Measurements from ENCODE around the gene PMM2. TPM values are rescaled to one million over a fixed set of nuclear protein-coding genes. Genes with fewer than 3 reads are reported as not detected.

PMM2 gene
- polyA plus RNA-seq, 1 donor (not counting 4 experiments of a cell fraction or from before 2014, with no cell fraction given) = 38.6 TPM

DNA sequence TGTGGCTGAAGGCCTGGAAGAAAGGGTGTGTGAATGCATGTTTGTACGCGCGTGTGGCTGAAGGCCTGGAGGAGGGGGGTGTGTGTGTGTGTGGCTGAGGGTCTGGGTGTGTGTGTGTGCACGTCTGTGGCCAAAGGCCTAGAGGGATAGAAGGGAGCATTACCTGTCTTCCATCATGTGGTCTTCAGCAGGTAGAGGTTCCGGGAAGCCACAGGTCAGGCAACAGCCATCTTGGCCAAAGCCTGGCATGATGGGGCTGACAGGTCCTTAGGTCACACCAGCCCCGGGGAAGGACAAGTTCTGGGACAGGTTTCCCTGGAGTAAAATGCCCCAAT, 89.8 kb downstream of the PMM2 start:
- Histone ChIP-seq H3K9me1 (ENCODE audit: control insufficient read depth, extremely low read depth, insufficient read depth, low read length) (no peaks in the 10 kb centered on the region), H3K9me3 (ENCODE audit: control insufficient read depth, low read depth, low read length) (no peaks in the 10 kb centered on the region), H3K27ac (ENCODE audit: control insufficient read depth, insufficient read depth, low read length) (no peak overlapping the region), H3K4me1 (ENCODE audit: control insufficient read depth, extremely low read depth, insufficient read depth, low read length) (peaks cover 26% of the 10 kb centered on the region), H3K4me3 (ENCODE audit: control insufficient read depth in 2 of 3, extremely low read depth in 1 of 3, insufficient read depth in 2 of 3, low read depth in 1 of 3, low read length in 3 of 3) (no peak overlapping the region), H4K20me1 (ENCODE audit: control insufficient read depth, extremely low read depth, insufficient read depth, low read length) (peaks cover 8% of the 10 kb centered on the region), H3K4me2 (ENCODE audit: control insufficient read depth, extremely low read depth, insufficient read depth, low read depth, low read length) (no peak overlapping the region), H3K9ac (ENCODE audit: control insufficient read depth, extremely low read depth, insufficient read depth, low read length) (no peak overlapping the region), H3K79me2 (ENCODE audit: control insufficient read depth, insufficient read depth, low read length) (no peaks in the 10 kb centered on the region), H2AFZ (ENCODE audit: control insufficient read depth, low read length) (no peak overlapping the region), H3K36me3 (ENCODE audit: control insufficient read depth in 2 of 2, extremely low read depth in 1 of 2, insufficient read depth in 2 of 2, low read length in 2 of 2) (peaks cover 19 to 24% of the 10 kb centered on the region in 2 experiments), H3K27me3 (ENCODE audit: control insufficient read depth, extremely low read depth, insufficient read depth, low read length) (no peaks in the 10 kb centered on the region)
- FAIRE-seq (no peak), DNase-seq (ENCODE audit: low read depth, low spot score) (no peak)
- dilution Hi-C loops (cut with MboI; ENCODE audit: extremely low pct_ligation_motif_present, low sequenced_read_pairs) = no loop called here
- no peak for TF ChIP-seq EZH2 (IDR thresholded peaks at IDR 0.05; ENCODE audit: low read length)
- TF ChIP-seq, protein P1, sequence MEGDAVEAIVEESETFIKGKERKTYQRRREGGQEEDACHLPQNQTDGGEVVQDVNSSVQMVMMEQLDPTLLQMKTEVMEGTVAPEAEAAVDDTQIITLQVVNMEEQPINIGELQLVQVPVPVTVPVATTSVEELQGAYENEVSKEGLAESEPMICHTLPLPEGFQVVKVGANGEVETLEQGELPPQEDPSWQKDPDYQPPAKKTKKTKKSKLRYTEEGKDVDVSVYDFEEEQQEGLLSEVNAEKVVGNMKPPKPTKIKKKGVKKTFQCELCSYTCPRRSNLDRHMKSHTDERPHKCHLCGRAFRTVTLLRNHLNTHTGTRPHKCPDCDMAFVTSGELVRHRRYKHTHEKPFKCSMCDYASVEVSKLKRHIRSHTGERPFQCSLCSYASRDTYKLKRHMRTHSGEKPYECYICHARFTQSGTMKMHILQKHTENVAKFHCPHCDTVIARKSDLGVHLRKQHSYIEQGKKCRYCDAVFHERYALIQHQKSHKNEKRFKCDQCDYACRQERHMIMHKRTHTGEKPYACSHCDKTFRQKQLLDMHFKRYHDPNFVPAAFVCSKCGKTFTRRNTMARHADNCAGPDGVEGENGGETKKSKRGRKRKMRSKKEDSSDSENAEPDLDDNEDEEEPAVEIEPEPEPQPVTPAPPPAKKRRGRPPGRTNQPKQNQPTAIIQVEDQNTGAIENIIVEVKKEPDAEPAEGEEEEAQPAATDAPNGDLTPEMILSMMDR (optimal IDR thresholded peaks at IDR 0.05 in 1 of 3, IDR thresholded peaks at IDR 0.05 in 1 of 3, conservative IDR thresholded peaks at IDR 0.05 in 1 of 3; ENCODE audit: extremely low read depth in 1 of 3, insufficient read depth in 2 of 3, low read length in 3 of 3) = no peak

DNA sequence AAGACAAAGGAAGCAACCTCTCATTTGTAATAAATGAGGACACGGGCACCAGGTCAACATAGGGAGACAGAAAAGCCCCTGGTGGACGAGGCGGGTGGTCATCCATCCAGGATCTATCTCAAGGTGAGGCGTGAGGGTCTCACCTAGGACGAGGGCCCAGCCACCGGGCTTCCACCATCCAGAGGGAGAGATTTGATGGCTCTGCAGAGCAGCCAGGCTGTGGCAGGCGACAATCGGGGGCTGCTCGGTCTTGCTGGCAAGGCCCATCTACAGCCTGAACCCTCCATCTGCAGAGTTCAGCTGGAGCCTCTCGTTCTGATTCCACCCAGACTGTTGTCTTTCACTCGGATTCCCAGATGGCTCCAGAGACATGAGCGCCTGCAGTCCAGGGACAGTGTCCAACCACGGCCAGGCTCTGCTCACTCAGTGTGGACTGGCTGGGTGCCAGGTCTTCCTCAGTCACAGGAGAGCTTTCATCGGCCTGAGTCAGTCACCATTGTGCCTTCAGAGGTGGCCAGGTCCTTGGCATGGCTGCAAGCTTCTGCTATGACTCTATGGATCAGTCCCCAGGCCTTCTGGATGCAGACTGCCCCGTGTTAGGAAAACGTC, 90.4 kb downstream of the PMM2 start:
- H3K4me2 ChIP-seq (ENCODE audit: control insufficient read depth, extremely low read depth, insufficient read depth, low read depth, low read length) = no peak overlapping the region
- peaks cover 19 to 25% of the 10 kb centered on the region in 2 experiments for H3K36me3 ChIP-seq (ENCODE audit: control insufficient read depth in 2 of 2, extremely low read depth in 1 of 2, insufficient read depth in 2 of 2, low read length in 2 of 2)
- no peak for DNase-seq (ENCODE audit: low read depth, low spot score)
- dilution Hi-C loops (cut with MboI; ENCODE audit: extremely low pct_ligation_motif_present, low sequenced_read_pairs) = no loop called here
- H3K4me3 ChIP-seq (ENCODE audit: control insufficient read depth in 2 of 3, extremely low read depth in 1 of 3, insufficient read depth in 2 of 3, low read depth in 1 of 3, low read length in 3 of 3) = no peak overlapping the region
- H4K20me1 ChIP-seq (ENCODE audit: control insufficient read depth, extremely low read depth, insufficient read depth, low read length) = peaks cover 8% of the 10 kb centered on the region
- peaks cover 26% of the 10 kb centered on the region for H3K4me1 ChIP-seq (ENCODE audit: control insufficient read depth, extremely low read depth, insufficient read depth, low read length)
- H3K9me1 ChIP-seq (ENCODE audit: control insufficient read depth, extremely low read depth, insufficient read depth, low read length) = no peaks in the 10 kb centered on the region
- no peak for FAIRE-seq
- H3K9me3 ChIP-seq (ENCODE audit: control insufficient read depth, low read depth, low read length) = no peaks in the 10 kb centered on the region
- no peak for TF ChIP-seq EZH2 (IDR thresholded peaks at IDR 0.05; ENCODE audit: low read length)
- TF ChIP-seq, protein P1 (optimal IDR thresholded peaks at IDR 0.05 in 1 of 3, IDR thresholded peaks at IDR 0.05 in 1 of 3, conservative IDR thresholded peaks at IDR 0.05 in 1 of 3; ENCODE audit: extremely low read depth in 1 of 3, insufficient read depth in 2 of 3, low read length in 3 of 3) = no peak
- no peak overlapping the region for H3K27ac ChIP-seq (ENCODE audit: control insufficient read depth, insufficient read depth, low read length)
- no peak overlapping the region for H2AFZ ChIP-seq (ENCODE audit: control insufficient read depth, low read length)
- no peaks in the 10 kb centered on the region for H3K79me2 ChIP-seq (ENCODE audit: control insufficient read depth, insufficient read depth, low read length)
- H3K9ac ChIP-seq (ENCODE audit: control insufficient read depth, extremely low read depth, insufficient read depth, low read length) = no peak overlapping the region
- H3K27me3 ChIP-seq (ENCODE audit: control insufficient read depth, extremely low read depth, insufficient read depth, low read length) = no peaks in the 10 kb centered on the region

All from keratinocyte (primary cell).